Suprapubic skin (tissue), 4 donors: Measurements from ENCODE around the gene RXRB. TPM values are rescaled to one million over a fixed set of nuclear protein-coding genes. Genes with fewer than 3 reads are reported as not detected.
A peak's percentile ranks its signal among the peaks of the same experiment; 100 is the strongest.

Experiments used
- DNase-seq, 2 donors: peaks; one replicate each; pipeline ENCODE4 v3.0.0-alpha.2; 2019; ENCODE audit warnings: low spot score in 2 of 2
- H3K27ac ChIP-seq: fragments of 200-600 bp; sonication (generic); one replicate; pipeline ENCODE4 v1.5.1; 2019
- H3K27me3 ChIP-seq: fragments of 200-600 bp; sonication (generic); one replicate; pipeline ENCODE4 v1.5.1; 2019
- H3K36me3 ChIP-seq: fragments of 200-600 bp; sonication (generic); one replicate; pipeline ENCODE4 v1.5.1; 2019
- H3K4me1 ChIP-seq: fragments of 200-600 bp; sonication (generic); one replicate; pipeline ENCODE4 v1.5.1; 2019
- H3K4me3 ChIP-seq: fragments of 200-600 bp; sonication (generic); one replicate; pipeline ENCODE4 v1.5.1; 2019; ENCODE audit warnings: mild to moderate bottlenecking
- H3K9me3 ChIP-seq: fragments of 200-600 bp; sonication (generic); one replicate; pipeline ENCODE4 v1.5.1; 2019
- CTCF ChIP-seq, 2 donors: fragments of 200-600 bp in 1 of 2; fragments of 450-650 bp in 1 of 2; sonication (generic) in 1 of 2; IDR thresholded peaks; one replicate each; pipeline ENCODE4 v1.5.1; 2016 to 2019; ENCODE audit warnings: antibody characterized with exemption in 2 of 2, mild to moderate bottlenecking in 1 of 2, moderate library complexity in 1 of 2
- EP300 ChIP-seq: sonication (generic); formaldehyde crosslinking; IDR thresholded peaks from one replicate; pipeline ENCODE4 v1.6.1; 2017; ENCODE audit warnings: antibody characterized with exemption
- POLR2A ChIP-seq, 2 donors: fragments of 450-650 bp; IDR thresholded peaks; one replicate each; pipeline ENCODE4 v1.6.1; 2017; ENCODE audit warnings: antibody characterized with exemption in 2 of 2, mild to moderate bottlenecking in 2 of 2, moderate library complexity in 2 of 2
- POLR2AphosphoS5 ChIP-seq, 3 donors: sonication (generic); formaldehyde crosslinking; IDR thresholded peaks; one replicate each; pipeline ENCODE4 v1.6.1; 2017; ENCODE audit warnings: antibody characterized with exemption in 3 of 3
- WGBS: methylation state at CpG from one replicate; pipeline ENCODE4 v1.1.5; 2018; 5-methylcytosine and 5-hydroxymethylcytosine counted together
- total RNA-seq, 4 donors: library from RNA; depleted of rRNA; stranded (reverse); fragments of >200 nt; gene quantifications; one replicate each; pipeline ENCODE4 v1.1.0, GENCODE V29; 2016

Gene RXRB
- total RNA-seq, 4 donors from 2014 or later: 18.6 to 47.9 (median 26.9) TPM

- H3K4me3 ChIP-seq: no peak overlapping the region
- no peak overlapping the region for H3K27ac ChIP-seq
- H3K4me1 ChIP-seq: peaks cover 45% of the 10 kb centered on the region
- H3K36me3 ChIP-seq: peaks cover 41% of the 10 kb centered on the region
- H3K9me3 ChIP-seq: no peaks in the 10 kb centered on the region
- TF ChIP-seq EP300 (no peak), CTCF (IDR thresholded peaks at IDR 0.05) (no peak), POLR2AphosphoS5 (IDR thresholded peaks at IDR 0.05) (no peak), POLR2A (IDR thresholded peaks at IDR 0.05) (no peak)
- no peaks in the 10 kb centered on the region for H3K27me3 ChIP-seq
- WGBS: 68% methylated on average over 6 of the region's 6 CpGs
- DNase-seq: no peak
Measured at GRCh38 chr6:33198159-33198852, 2.2 kb downstream of the RXRB start.

- Histone ChIP-seq H3K4me3 (no peak overlapping the region), H3K27ac (no peak overlapping the region), H3K36me3 (peaks cover 33% of the 10 kb centered on the region), H3K27me3 (no peaks in the 10 kb centered on the region), H3K9me3 (no peaks in the 10 kb centered on the region), H3K4me1 (peaks cover 53% of the 10 kb centered on the region)
- no peak for TF ChIP-seq EP300
- TF ChIP-seq CTCF (IDR thresholded peaks at IDR 0.05): peak; percentile 40 to 70
- WGBS: 21% methylated on average over 11 of the region's 12 CpGs
- DNase-seq: no peak
Measured at GRCh38 chr6:33197431-33198048, 2.9 kb downstream of the RXRB start.

- Histone ChIP-seq H3K27ac (no peak overlapping the region), H3K27me3 (peaks cover 13% of the 10 kb centered on the region), H3K36me3 (peaks cover 27% of the 10 kb centered on the region), H3K9me3 (no peaks in the 10 kb centered on the region), H3K4me1 (peaks cover 45% of the 10 kb centered on the region), H3K4me3 (no peak overlapping the region)
- DNase-seq: no peak
- WGBS: 80% methylated on average over 12 of the region's 15 CpGs
- TF ChIP-seq CTCF (IDR thresholded peaks at IDR 0.05) (no peak), EP300 (no peak), POLR2AphosphoS5 (IDR thresholded peaks at IDR 0.05) (no peak), POLR2A (IDR thresholded peaks at IDR 0.05) (no peak)
Measured at GRCh38 chr6:33195304-33196165, 4.9 kb downstream of the RXRB start.

- H3K27ac ChIP-seq: no peak overlapping the region
- no peak overlapping the region for H3K4me3 ChIP-seq
- WGBS: 79% methylated on average over 7 of the region's 8 CpGs
- H3K36me3 ChIP-seq: peaks cover 27% of the 10 kb centered on the region
- H3K4me1 ChIP-seq: peaks cover 40% of the 10 kb centered on the region
- TF ChIP-seq CTCF (IDR thresholded peaks at IDR 0.05) (no peak), POLR2A (IDR thresholded peaks at IDR 0.05) (no peak), EP300 (no peak), POLR2AphosphoS5 (IDR thresholded peaks at IDR 0.05) (no peak)
- H3K27me3 ChIP-seq: peaks cover 13% of the 10 kb centered on the region
- no peaks in the 10 kb centered on the region for H3K9me3 ChIP-seq
- no peak for DNase-seq
Measured at GRCh38 chr6:33194431-33194979, 6.0 kb downstream of the RXRB start.
